GM21786 (cell line): ENCODE measurements around the gene SHC1.
A peak's percentile ranks its signal among the peaks of the same experiment; 100 is the strongest.

ENCODE experiments used
- ATAC-seq: cut with Tn5 transposase; IDR thresholded peaks from one replicate; pipeline ENCODE4 v1.9.1; 2021; ENCODE audit not compliant: unreplicated experiment

SHC1 gene

GRCh38 chr1:155008015-155008941, 37.7 kb upstream of the SHC1 start:
- no peak for ATAC-seq

- ATAC-seq: no peak
Measured at GRCh38 chr1:155007251-155007828, 36.8 kb upstream of the SHC1 start.

GRCh38 chr1:155006601-155007101, 36.1 kb upstream of the SHC1 start:
- no peak for ATAC-seq

- no peak for ATAC-seq
Measured at GRCh38 chr1:155005076-155006011, 34.8 kb upstream of the SHC1 start.

- ATAC-seq: no peak
Measured at GRCh38 chr1:155004352-155005075, 34.0 kb upstream of the SHC1 start.

GRCh38 chr1:155003766-155004351, 33.3 kb upstream of the SHC1 start:
- ATAC-seq: no peak

- no peak for ATAC-seq
Measured at GRCh38 chr1:155003227-155003765, 32.7 kb upstream of the SHC1 start.

- no peak for ATAC-seq
Measured at GRCh38 chr1:155002464-155003226, 32.1 kb upstream of the SHC1 start, which contains the start of gene ZBTB7B. Gene ZBTB7B (plus strand): TSS chr1:155002802. CDS start chr1:155014661, 11,859 bp downstream.

GRCh38 chr1:155001675-155002463, 31.3 kb upstream of the SHC1 start:
- ATAC-seq: peak; percentile 35

- no peak for ATAC-seq
Measured at GRCh38 chr1:155001425-155001674, 30.8 kb upstream of the SHC1 start.

GRCh38 chr1:155000726-155001424, 30.3 kb upstream of the SHC1 start:
- ATAC-seq: peak; percentile 36

- no peak for ATAC-seq
Measured at GRCh38 chr1:155000411-155000725, 29.8 kb upstream of the SHC1 start.

GRCh38 chr1:154999571-155000410, 29.2 kb upstream of the SHC1 start:
- no peak for ATAC-seq

- no peak for ATAC-seq
Measured at GRCh38 chr1:154998818-154999570, 28.4 kb upstream of the SHC1 start.

GRCh38 chr1:154998201-154998780, 27.7 kb upstream of the SHC1 start:
- no peak for ATAC-seq
